ENCODE data around the gene KIF4A.

The KIF4A gene

DNA sequence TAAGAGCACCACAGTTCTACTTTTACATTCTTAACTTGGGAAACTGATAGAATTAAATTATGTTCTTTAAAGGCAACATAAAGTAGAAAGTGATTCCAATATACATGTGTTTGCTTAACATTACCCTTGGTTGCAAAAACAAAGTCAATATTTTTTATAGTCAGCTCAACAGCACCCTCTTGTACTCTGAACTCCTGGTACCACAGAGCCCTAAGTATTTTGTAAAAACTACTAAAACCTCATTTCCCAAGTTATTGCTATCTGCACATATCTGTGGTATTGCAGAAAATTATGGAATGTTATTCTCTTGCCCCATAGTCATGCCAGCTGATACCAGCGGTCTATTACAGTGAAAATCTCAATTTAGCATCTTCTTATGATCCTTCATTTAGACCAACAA is 2.9 kb downstream of the KIF4A start:
- TF ChIP-seq, protein P1, sequence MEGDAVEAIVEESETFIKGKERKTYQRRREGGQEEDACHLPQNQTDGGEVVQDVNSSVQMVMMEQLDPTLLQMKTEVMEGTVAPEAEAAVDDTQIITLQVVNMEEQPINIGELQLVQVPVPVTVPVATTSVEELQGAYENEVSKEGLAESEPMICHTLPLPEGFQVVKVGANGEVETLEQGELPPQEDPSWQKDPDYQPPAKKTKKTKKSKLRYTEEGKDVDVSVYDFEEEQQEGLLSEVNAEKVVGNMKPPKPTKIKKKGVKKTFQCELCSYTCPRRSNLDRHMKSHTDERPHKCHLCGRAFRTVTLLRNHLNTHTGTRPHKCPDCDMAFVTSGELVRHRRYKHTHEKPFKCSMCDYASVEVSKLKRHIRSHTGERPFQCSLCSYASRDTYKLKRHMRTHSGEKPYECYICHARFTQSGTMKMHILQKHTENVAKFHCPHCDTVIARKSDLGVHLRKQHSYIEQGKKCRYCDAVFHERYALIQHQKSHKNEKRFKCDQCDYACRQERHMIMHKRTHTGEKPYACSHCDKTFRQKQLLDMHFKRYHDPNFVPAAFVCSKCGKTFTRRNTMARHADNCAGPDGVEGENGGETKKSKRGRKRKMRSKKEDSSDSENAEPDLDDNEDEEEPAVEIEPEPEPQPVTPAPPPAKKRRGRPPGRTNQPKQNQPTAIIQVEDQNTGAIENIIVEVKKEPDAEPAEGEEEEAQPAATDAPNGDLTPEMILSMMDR (conservative IDR thresholded peaks at IDR 0.05; ENCODE audit: low read depth, low read length) = no peak
- H3K79me2 ChIP-seq (ENCODE audit: insufficient read depth, low read depth) = peaks cover 5% of the 10 kb centered on the region; the same call in 1 of the 2 replicates
- no peak overlapping the region for H3K4me3 ChIP-seq (IDR thresholded peaks at IDR 0.05; ENCODE audit: insufficient read depth, low read depth, low read length)
- H2AFZ ChIP-seq (ENCODE audit: low read depth) = no peak overlapping the region
- no peaks in the 10 kb centered on the region for H3K36me3 ChIP-seq (ENCODE audit: insufficient read depth)
- H3K9ac ChIP-seq = no peak overlapping the region
- no peaks in the 10 kb centered on the region for H3K27me3 ChIP-seq (ENCODE audit: insufficient read depth, low read depth)
- H3K4me1 ChIP-seq (ENCODE audit: low read depth, poor library complexity, severe bottlenecking) = peaks cover 19% of the 10 kb centered on the region
- no peak overlapping the region for H3K27ac ChIP-seq
- H4K20me1 ChIP-seq (ENCODE audit: insufficient read depth) = no peaks in the 10 kb centered on the region
- no peak overlapping the region for H3K4me2 ChIP-seq

DNA sequence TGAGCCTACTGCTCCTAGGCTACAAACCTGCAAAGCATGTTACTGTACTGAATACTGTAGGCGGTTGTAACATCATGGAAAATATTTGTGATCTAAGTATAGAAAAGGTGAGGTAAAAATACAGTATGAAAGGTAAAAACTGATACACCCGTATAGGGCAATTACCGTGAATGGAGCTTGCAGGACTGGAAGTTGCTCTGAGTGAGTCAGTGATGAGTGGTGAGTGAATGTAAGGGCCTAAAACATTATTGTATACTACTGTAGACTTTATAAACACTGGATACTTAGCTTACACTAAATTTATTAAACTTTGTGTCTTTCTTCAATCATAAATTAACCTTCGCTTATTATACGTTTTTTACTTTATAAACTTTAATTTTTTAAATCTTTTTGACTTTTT is 3.7 kb downstream of the KIF4A start:
- Histone ChIP-seq H3K4me1 (ENCODE audit: low read depth, poor library complexity, severe bottlenecking) (peaks cover 19% of the 10 kb centered on the region), H3K27ac (no peak overlapping the region), H3K27me3 (ENCODE audit: insufficient read depth, low read depth) (no peaks in the 10 kb centered on the region), H3K4me3 (IDR thresholded peaks at IDR 0.05; ENCODE audit: insufficient read depth, low read depth, low read length) (no peak overlapping the region), H3K79me2 (ENCODE audit: insufficient read depth, low read depth) (peaks cover 5% of the 10 kb centered on the region; the same call in 1 of the 2 replicates), H4K20me1 (ENCODE audit: insufficient read depth) (no peaks in the 10 kb centered on the region), H2AFZ (ENCODE audit: low read depth) (no peak overlapping the region), H3K36me3 (ENCODE audit: insufficient read depth) (no peaks in the 10 kb centered on the region), H3K4me2 (no peak overlapping the region), H3K9ac (no peak overlapping the region)
- TF ChIP-seq, protein P1 (conservative IDR thresholded peaks at IDR 0.05; ENCODE audit: low read depth, low read length) = no peak

DNA sequence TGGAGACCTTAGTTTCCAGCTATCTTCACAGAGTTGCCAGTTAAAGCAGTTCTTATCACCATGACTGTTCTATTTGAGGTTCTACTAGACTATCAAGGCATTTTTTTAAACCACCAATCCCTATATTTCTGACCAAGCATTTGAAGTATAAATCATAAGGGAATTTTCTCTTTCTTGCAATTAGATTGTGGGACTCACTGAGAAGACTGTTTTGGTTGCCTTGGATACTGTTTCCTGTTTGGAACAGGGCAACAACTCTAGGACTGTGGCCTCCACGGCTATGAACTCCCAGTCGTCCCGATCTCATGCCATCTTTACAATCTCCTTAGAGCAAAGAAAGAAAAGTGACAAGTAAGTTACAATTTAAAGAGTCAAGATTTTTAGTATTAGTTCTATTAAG is 11.8 kb downstream of the KIF4A start:
- H3K36me3 ChIP-seq (ENCODE audit: insufficient read depth) = no peaks in the 10 kb centered on the region
- H3K4me2 ChIP-seq = no peak overlapping the region
- TF ChIP-seq, protein P1 (conservative IDR thresholded peaks at IDR 0.05; ENCODE audit: low read depth, low read length) = no peak
- H3K4me1 ChIP-seq (ENCODE audit: low read depth, poor library complexity, severe bottlenecking) = no peaks in the 10 kb centered on the region
- H3K27me3 ChIP-seq (ENCODE audit: insufficient read depth, low read depth) = no peaks in the 10 kb centered on the region
- no peaks in the 10 kb centered on the region for H4K20me1 ChIP-seq (ENCODE audit: insufficient read depth)
- no peak overlapping the region for H3K27ac ChIP-seq
- no peaks in the 10 kb centered on the region for H3K79me2 ChIP-seq (ENCODE audit: insufficient read depth, low read depth)
- no peak overlapping the region for H2AFZ ChIP-seq (ENCODE audit: low read depth)
- no peak overlapping the region for H3K4me3 ChIP-seq (IDR thresholded peaks at IDR 0.05; ENCODE audit: insufficient read depth, low read depth, low read length)
- H3K9ac ChIP-seq = no peak overlapping the region

DNA sequence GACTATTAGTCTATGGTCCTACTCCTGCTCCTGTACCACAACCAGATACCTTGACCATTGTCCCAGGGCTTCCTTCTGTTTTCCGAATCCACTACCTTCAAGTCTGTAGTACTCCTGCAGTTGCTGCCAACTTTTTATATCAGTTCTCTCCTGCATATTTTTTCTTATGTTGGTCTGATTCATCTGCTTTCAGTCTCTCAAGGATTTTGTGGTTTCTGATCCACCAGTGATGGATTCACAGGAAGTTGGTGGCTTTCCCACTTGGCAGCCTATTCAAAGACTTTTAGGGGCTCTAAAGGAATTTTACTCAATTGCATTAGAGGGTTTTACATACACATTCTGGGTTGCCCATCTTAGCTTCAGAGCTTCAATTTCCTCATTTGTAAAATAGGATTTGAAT is 23.6 kb downstream of the KIF4A start:
- Histone ChIP-seq H4K20me1 (ENCODE audit: insufficient read depth) (no peaks in the 10 kb centered on the region), H3K79me2 (ENCODE audit: insufficient read depth, low read depth) (no peaks in the 10 kb centered on the region), H3K27ac (no peak overlapping the region), H3K4me3 (IDR thresholded peaks at IDR 0.05; ENCODE audit: insufficient read depth, low read depth, low read length) (no peak overlapping the region), H3K27me3 (ENCODE audit: insufficient read depth, low read depth) (no peaks in the 10 kb centered on the region), H2AFZ (ENCODE audit: low read depth) (no peak overlapping the region), H3K9ac (no peak overlapping the region), H3K36me3 (ENCODE audit: insufficient read depth) (no peaks in the 10 kb centered on the region), H3K4me1 (ENCODE audit: low read depth, poor library complexity, severe bottlenecking) (no peaks in the 10 kb centered on the region), H3K4me2 (no peak overlapping the region)
- TF ChIP-seq, protein P1 (conservative IDR thresholded peaks at IDR 0.05; ENCODE audit: low read depth, low read length) = no peak

Measured in KMS-11 (cell line).